OCI-LY7 (cell line): ENCODE data around the gene HSD3B1.

Experiments
- EZH2phosphoT487 ChIP-seq: fragments of 200-600 bp; sonication (generic); IDR thresholded peaks from 2 replicates; pipeline ENCODE4 v1.6.1; 2018; ENCODE audit warnings: low read depth, borderline replicate concordance, mild to moderate bottlenecking, mixed run types, antibody characterized with exemption, low read length, moderate library complexity, mixed read lengths
- TF ChIP-seq, protein P1 (sequence below): fragments of 200-600 bp; sonication (generic); conservative IDR thresholded peaks from 2 replicates; pipeline ENCODE4 v1.5.1; 2014; ENCODE audit warnings: mild to moderate bottlenecking, antibody characterized with exemption, low read length, moderate library complexity, mixed read lengths

DNA sequence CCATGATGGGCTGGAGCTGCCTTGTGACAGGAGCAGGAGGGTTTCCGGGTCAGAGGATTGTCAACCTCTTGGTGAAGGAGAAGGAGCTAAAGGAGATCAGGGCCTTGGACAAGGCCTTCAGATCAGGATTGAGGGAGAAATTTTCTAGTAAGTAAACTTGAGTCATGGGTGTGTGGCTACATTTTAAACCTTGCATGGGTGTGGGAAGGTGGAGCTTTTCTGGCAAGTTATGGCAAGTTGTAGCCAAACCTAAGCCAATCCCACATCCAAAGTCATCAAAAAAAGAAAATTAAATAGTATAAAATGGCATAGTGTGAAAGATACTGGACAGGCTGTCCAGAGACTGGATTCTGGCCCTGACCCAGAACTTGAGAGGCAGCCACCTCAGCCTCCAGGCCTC is 39.8 kb upstream of the HSD3B1 start:
- TF ChIP-seq, protein P1, sequence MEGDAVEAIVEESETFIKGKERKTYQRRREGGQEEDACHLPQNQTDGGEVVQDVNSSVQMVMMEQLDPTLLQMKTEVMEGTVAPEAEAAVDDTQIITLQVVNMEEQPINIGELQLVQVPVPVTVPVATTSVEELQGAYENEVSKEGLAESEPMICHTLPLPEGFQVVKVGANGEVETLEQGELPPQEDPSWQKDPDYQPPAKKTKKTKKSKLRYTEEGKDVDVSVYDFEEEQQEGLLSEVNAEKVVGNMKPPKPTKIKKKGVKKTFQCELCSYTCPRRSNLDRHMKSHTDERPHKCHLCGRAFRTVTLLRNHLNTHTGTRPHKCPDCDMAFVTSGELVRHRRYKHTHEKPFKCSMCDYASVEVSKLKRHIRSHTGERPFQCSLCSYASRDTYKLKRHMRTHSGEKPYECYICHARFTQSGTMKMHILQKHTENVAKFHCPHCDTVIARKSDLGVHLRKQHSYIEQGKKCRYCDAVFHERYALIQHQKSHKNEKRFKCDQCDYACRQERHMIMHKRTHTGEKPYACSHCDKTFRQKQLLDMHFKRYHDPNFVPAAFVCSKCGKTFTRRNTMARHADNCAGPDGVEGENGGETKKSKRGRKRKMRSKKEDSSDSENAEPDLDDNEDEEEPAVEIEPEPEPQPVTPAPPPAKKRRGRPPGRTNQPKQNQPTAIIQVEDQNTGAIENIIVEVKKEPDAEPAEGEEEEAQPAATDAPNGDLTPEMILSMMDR, result no peak
- TF ChIP-seq EZH2phosphoT487, result no peak
